Endothelial cell of umbilical vein (primary cell): ENCODE data around the gene DLGAP4. TPM values are rescaled to one million over a fixed set of nuclear protein-coding genes. Genes with fewer than 3 reads are reported as not detected.

Source experiments
- BruUV-seq: library from RNA; stranded (reverse); fragments of 400-500 nt; replicated peaks from 2 replicates; lab custom pipeline; 2021; lab: Mats Ljungman, UMichigan
- CTCF ChIA-PET: fragments of 300-600, 350-600 bp; sonication (Branson Sonifier 250); formaldehyde crosslinking; loops from one replicate; lab custom pipeline; 2021; ENCODE audit warnings: antibody characterized with exemption, inconsistent platforms; lab: Charles Lee
- POLR2A ChIA-PET: fragments of 300-600, 350-600 bp; sonication (Branson Sonifier 250); formaldehyde crosslinking; loops from one replicate; lab custom pipeline; 2021; ENCODE audit warnings: antibody characterized with exemption, inconsistent platforms; lab: Charles Lee
- DNase-seq: peaks from one replicate; pipeline ENCODE4 v3.0.0-alpha.2; 2011; ENCODE audit warnings: low read depth, low spot score
- FAIRE-seq: peaks from 2 replicates; lab custom pipeline; 2011; peaks lifted over from hg19 to GRCh38; lab: Jason Lieb, UNC
- H2AFZ ChIP-seq: 2 replicates; pipeline ENCODE4 v1.6.0; 2012; ENCODE audit warnings: low read depth, low read length, control low read depth, inconsistent platforms
- H3K27ac ChIP-seq: 2 replicates; pipeline ENCODE4 v1.5.1; 2011; ENCODE audit warnings: low read depth, mild to moderate bottlenecking, control low read depth, low read length, moderate library complexity; ENCODE audit not compliant: insufficient read depth
- H3K27me3 ChIP-seq, 2 experiments: 2 replicates each; pipeline versions ENCODE4 v1.6.0 to v1.6.1; 2011; ENCODE audit warnings: low read length in 2 of 2, mixed read lengths in 1 of 2; ENCODE audit not compliant: control insufficient read depth in 2 of 2, insufficient read depth in 2 of 2
- H3K36me3 ChIP-seq, 2 experiments: 2 replicates in 1 of 2; 3 replicates in 1 of 2; pipeline ENCODE4 v1.5.1; 2011; ENCODE audit warnings: low read length in 2 of 2, mild to moderate bottlenecking in 1 of 2, moderate library complexity in 1 of 2; ENCODE audit not compliant: control insufficient read depth in 2 of 2, insufficient read depth in 2 of 2; ENCODE audit errors: extremely low read depth in 1 of 2
- H3K4me1 ChIP-seq: 3 replicates; pipeline ENCODE4 v1.5.1; 2011; ENCODE audit warnings: mild to moderate bottlenecking, low read length; ENCODE audit not compliant: control insufficient read depth, insufficient read depth; ENCODE audit errors: extremely low read depth
- H3K4me2 ChIP-seq: 2 replicates; pipeline ENCODE4 v1.6.1; 2011; ENCODE audit warnings: low read length, control low read depth, mixed read lengths; ENCODE audit not compliant: insufficient read depth
- H3K4me3 ChIP-seq, 3 experiments: fragments of 200-600 bp in 1 of 3; sonication (generic), shearing (Covaris generic) in 1 of 3; replicated peaks in 1 of 3; 2 replicates each; pipeline ENCODE4 v1.5.1; 2011 to 2016; ENCODE audit warnings: control low read depth in 3 of 3, low read length in 3 of 3, mild to moderate bottlenecking in 2 of 3, inconsistent platforms in 1 of 3, low read depth in 1 of 3, moderate library complexity in 1 of 3; ENCODE audit not compliant: insufficient read depth in 1 of 3
- H3K79me2 ChIP-seq: 2 replicates; pipeline ENCODE4 v1.6.0; 2012; ENCODE audit warnings: low read length, inconsistent platforms; ENCODE audit not compliant: control insufficient read depth, insufficient read depth
- H3K9ac ChIP-seq: replicated peaks from 2 replicates; pipeline ENCODE3; 2011; ENCODE audit warnings: low read length, control low read depth; ENCODE audit not compliant: insufficient read depth; ENCODE audit errors: extremely low read depth
- H3K9me1 ChIP-seq: replicated peaks from 3 replicates; pipeline ENCODE4 v1.6.0; 2011; ENCODE audit warnings: mild to moderate bottlenecking, low read length; ENCODE audit not compliant: control insufficient read depth, insufficient read depth; ENCODE audit errors: extremely low read depth
- H3K9me3 ChIP-seq: replicated peaks from 2 replicates; pipeline ENCODE4 v1.5.1; 2012; ENCODE audit warnings: low read length, inconsistent platforms; ENCODE audit not compliant: control insufficient read depth, insufficient read depth
- H4K20me1 ChIP-seq: replicated peaks from 2 replicates; pipeline ENCODE3; 2011; ENCODE audit warnings: mild to moderate bottlenecking, low read length; ENCODE audit not compliant: control insufficient read depth, insufficient read depth; ENCODE audit errors: extremely low read depth
- CTCF ChIP-seq, 2 donors: IDR thresholded peaks; 1 replicate in 1 of 2; 2 replicates in 1 of 2; pipeline ENCODE4 v1.5.1; 2011; ENCODE audit warnings: low read length in 2 of 2, mild to moderate bottlenecking in 2 of 2, moderate library complexity in 2 of 2, control low read depth in 1 of 2, inconsistent platforms in 1 of 2, low read depth in 1 of 2; ENCODE audit not compliant: insufficient read depth in 1 of 2; ENCODE audit errors: extremely low read depth in 1 of 2
- EZH2 ChIP-seq: IDR thresholded peaks from 2 replicates; pipeline ENCODE4 v1.6.1; 2012; ENCODE audit warnings: borderline replicate concordance, low read depth, mild to moderate bottlenecking, moderate library complexity, low read length, inconsistent platforms; ENCODE audit not compliant: severe bottlenecking
- FOS ChIP-seq: IDR thresholded peaks from 2 replicates; pipeline ENCODE4 v1.6.1; 2011; ENCODE audit warnings: mild to moderate bottlenecking, low read length, moderate library complexity, borderline replicate concordance; ENCODE audit not compliant: insufficient read depth
- GATA2 ChIP-seq: IDR thresholded peaks from 2 replicates; pipeline ENCODE4 v1.7.0; 2011; ENCODE audit warnings: low read depth, mild to moderate bottlenecking, moderate library complexity, mixed read lengths, low read length; ENCODE audit not compliant: insufficient read length, insufficient read depth
- JUN ChIP-seq: IDR thresholded peaks from 2 replicates; pipeline ENCODE4 v1.6.1; 2011; ENCODE audit warnings: borderline replicate concordance, low read depth; ENCODE audit not compliant: insufficient read length, insufficient read depth
- MAX ChIP-seq: IDR thresholded peaks from 2 replicates; pipeline ENCODE4 v1.6.1; 2011; ENCODE audit not compliant: insufficient read depth, insufficient read length
- MYC ChIP-seq: IDR thresholded peaks from one replicate; pipeline ENCODE4 v1.6.1; 2011; ENCODE audit warnings: mild to moderate bottlenecking, low read depth, low read length
- POLR2A ChIP-seq: IDR thresholded peaks from 2 replicates; pipeline ENCODE4 v1.6.1; 2012; ENCODE audit warnings: low read depth, mild to moderate bottlenecking, control low read depth, low read length
- POLR2AphosphoS5 ChIP-seq: IDR thresholded peaks from 2 replicates; pipeline ENCODE4 v1.6.1; 2012; ENCODE audit warnings: low read depth, mild to moderate bottlenecking, control low read depth, low read length, moderate library complexity; ENCODE audit not compliant: insufficient read depth
- dilution Hi-C: fragments of 300-500 bp; cut with MboI; formaldehyde crosslinking; loops from one replicate; pipeline ENCODE4 v1.15.0; 2019; ENCODE audit warnings: low sequenced_read_pairs; ENCODE audit not compliant: extremely low pct_ligation_motif_present
- intact Hi-C: fragments of 100-400 bp; cut with micrococcal nuclease; formaldehyde crosslinking; loops from one replicate; pipeline ENCODE4 v1.10.0; 2022
- polyA plus RNA-seq, 4 experiments: library from polyadenylated mRNA; depleted of rRNA in 3 of 4; stranded (reverse) in 3 of 4; unstranded in 1 of 4; fragments of >200 nt; gene quantifications; 2 replicates each; pipeline versions ENCODE4 v1.2.1 to v1.2.3, GENCODE V29; 2011 to 2012; ENCODE audit warnings: missing spikeins in 1 of 4
- total RNA-seq: library from RNA; stranded (reverse); gene quantifications from 2 replicates; pipeline ENCODE4 v1.2.3, GENCODE V29; 2021

The DLGAP4 gene
- total and polyA plus RNA-seq, 2 donors (not counting 3 experiments of a cell fraction or from before 2014, with no cell fraction given), result 57.5 to 125 TPM

GRCh38 chr20:36542516-36543183 is 236.5 kb downstream of the DLGAP4 start:
- Histone ChIP-seq H3K27me3 (no peaks in the 10 kb centered on the region), H3K9me1 (no peaks in the 10 kb centered on the region), H3K9me3 (no peaks in the 10 kb centered on the region), H3K27ac (no peak overlapping the region), H3K9ac (no peak overlapping the region), H3K4me3 (no peak overlapping the region), H3K36me3 (peaks cover 0 to 2% of the 10 kb centered on the region in 2 experiments), H3K4me1 (peaks cover 11% of the 10 kb centered on the region), H3K79me2 (no peaks in the 10 kb centered on the region), H3K4me2 (no peak overlapping the region), H2AFZ (no peak overlapping the region), H4K20me1 (no peaks in the 10 kb centered on the region)
- DNase-seq, result no peak
- ChIA-PET POLR2A (interaction anchor here (0.9 kb wide), 1 partner anchor 11 kb away, joined by 3 read pairs; no protein-coding TSS in a partner anchor), CTCF (interaction anchor here (0.6 to 1.6 kb wide), 6 partner anchors 9 to 468 kb away, joined by 3 to 8 read pairs (median 4); partner anchors contain the start of gene RAB5IF)
- dilution Hi-C loops, result no loop called here
- TSS peak; percentile 24 for BruUV-seq
- intact Hi-C loops, result loop anchor here (1.0 to 5.0 kb wide), 2 partner anchors 63 to 80 kb away; partner anchors contain the start of gene RAB5IF
- no peak for FAIRE-seq
- no peak for TF ChIP-seq MAX
- no peak for TF ChIP-seq GATA2

GRCh38 chr20:36543184-36544133 is 237.3 kb downstream of the DLGAP4 start:
- Histone ChIP-seq H3K4me3 (no peak overlapping the region), H3K4me1 (peaks cover 8% of the 10 kb centered on the region), H3K27me3 (no peaks in the 10 kb centered on the region), H3K9me3 (no peaks in the 10 kb centered on the region), H3K4me2 (no peak overlapping the region), H2AFZ (no peak overlapping the region), H3K27ac (no peak overlapping the region), H3K9me1 (no peaks in the 10 kb centered on the region), H4K20me1 (no peaks in the 10 kb centered on the region), H3K79me2 (no peaks in the 10 kb centered on the region), H3K36me3 (peaks cover 0 to 2% of the 10 kb centered on the region in 2 experiments), H3K9ac (no peak overlapping the region)
- CTCF ChIA-PET, result interaction anchor here (1.2 to 1.4 kb wide), 6 partner anchors 9 to 341 kb away, joined by 3 to 5 read pairs (median 3); partner anchors contain the start of gene RAB5IF
- POLR2A ChIA-PET, result interaction anchor here (0.9 kb wide), 1 partner anchor 10 kb away, joined by 3 read pairs; no protein-coding TSS in a partner anchor
- TF ChIP-seq JUN (no peak), FOS (no peak), MAX (no peak), GATA2 (no peak), POLR2AphosphoS5 (no peak), CTCF (IDR thresholded peaks at IDR 0.05; ENCODE audit: extremely low read depth in 1 of 2, insufficient read depth in 1 of 2, low read depth in 1 of 2, low read length in 2 of 2) (no peak), POLR2A (no peak), EZH2 (no peak), MYC (no peak)
- FAIRE-seq (no peak), DNase-seq (no peak)
- dilution Hi-C loops, result no loop called here
- intact Hi-C loops, result loop anchor here (5.0 kb wide), 1 partner anchor 81 kb away; no protein-coding TSS in a partner anchor
- BruUV-seq, result no TSS peak
